HG03469 (cell line): ENCODE measurements around the gene MOSPD3.
A peak's percentile ranks its signal among the peaks of the same experiment; 100 is the strongest.

ENCODE experiments used
- ATAC-seq: cut with Tn5 transposase; IDR thresholded peaks from one replicate; pipeline ENCODE4 v1.9.1; 2021; ENCODE audit warnings: mild to moderate bottlenecking, moderate library complexity, moderate number of reproducible peaks; ENCODE audit not compliant: unreplicated experiment

Gene MOSPD3

DNA sequence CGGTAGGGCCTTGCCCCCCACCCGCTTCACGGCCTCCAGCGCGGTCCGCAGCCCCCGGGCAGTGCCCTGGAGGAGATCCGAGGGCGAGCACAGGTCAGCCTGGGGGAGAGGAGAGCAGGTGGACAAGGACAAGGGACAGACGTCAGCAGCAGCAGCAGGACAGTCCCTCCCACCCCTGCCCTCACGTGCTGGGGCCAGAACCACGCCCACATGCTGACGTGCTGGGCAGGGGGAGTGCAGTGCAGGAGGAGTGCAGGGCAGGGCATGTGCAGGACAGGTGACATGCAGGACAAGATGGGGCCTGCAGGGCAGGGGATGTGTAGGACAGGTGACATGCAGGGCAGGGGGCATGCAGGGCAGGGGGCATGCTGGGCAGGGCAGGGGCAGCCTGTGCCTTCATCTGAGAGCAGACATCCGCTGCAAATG, 37.1 kb upstream of the MOSPD3 start:
- ATAC-seq, result no peak

- ATAC-seq, result no peak
Observed at GRCh38 chr7:100575746-100576383, 36.5 kb upstream of the MOSPD3 start.

DNA sequence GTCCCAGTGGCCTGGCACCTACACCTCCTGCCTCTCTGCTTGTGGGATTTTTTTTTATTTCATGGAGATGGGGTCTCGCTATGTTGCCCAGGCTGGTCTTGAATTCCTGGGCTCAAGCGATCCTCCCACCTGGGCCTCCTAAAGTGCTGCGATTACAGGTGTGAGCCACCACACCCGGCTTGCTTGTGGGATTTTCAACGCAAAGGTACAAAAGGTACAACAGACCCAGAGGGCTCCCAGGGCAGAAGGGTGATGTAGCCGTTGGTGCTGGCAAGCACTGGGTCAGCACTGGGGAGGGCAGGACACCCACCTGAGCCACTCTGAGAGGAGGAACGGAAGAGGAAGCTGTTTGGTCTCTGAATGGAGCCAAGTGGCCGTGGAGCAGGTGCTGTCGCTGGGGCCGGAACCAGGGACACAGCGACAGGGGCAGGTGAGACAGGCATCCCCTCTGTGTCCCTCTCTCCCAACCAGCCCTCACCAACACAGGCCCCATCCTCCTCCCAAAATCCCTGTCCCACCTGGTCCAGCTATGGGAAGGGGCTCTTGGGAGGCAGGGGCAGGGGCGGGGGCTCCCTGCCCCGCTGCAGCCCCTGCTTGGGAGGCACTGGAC, 35.9 kb upstream of the MOSPD3 start:
- ATAC-seq, result no peak

GRCh38 chr7:100577103-100577502, 35.2 kb upstream of the MOSPD3 start:
- ATAC-seq, result no peak

DNA sequence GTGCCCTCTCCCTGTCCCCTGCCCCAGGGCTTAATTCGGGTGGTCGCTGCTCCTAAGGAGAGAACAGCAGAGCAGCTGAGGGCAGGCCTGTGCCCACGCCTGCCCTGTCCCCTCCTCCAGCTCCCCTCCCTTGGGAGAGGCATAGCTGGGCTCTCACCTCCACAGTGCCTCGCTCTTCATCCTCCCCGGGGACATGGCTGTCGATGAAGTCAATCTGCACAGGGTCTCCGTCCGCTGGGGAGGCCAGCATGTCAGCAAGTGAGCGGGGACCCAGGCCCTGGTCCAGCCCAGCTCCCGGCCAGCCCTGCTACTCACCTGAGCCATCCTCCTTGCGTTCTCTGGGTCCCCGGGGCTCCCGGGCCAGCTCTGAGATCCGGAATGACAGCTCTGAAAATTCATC, 34.8 kb upstream of the MOSPD3 start:
- ATAC-seq, result no peak

DNA sequence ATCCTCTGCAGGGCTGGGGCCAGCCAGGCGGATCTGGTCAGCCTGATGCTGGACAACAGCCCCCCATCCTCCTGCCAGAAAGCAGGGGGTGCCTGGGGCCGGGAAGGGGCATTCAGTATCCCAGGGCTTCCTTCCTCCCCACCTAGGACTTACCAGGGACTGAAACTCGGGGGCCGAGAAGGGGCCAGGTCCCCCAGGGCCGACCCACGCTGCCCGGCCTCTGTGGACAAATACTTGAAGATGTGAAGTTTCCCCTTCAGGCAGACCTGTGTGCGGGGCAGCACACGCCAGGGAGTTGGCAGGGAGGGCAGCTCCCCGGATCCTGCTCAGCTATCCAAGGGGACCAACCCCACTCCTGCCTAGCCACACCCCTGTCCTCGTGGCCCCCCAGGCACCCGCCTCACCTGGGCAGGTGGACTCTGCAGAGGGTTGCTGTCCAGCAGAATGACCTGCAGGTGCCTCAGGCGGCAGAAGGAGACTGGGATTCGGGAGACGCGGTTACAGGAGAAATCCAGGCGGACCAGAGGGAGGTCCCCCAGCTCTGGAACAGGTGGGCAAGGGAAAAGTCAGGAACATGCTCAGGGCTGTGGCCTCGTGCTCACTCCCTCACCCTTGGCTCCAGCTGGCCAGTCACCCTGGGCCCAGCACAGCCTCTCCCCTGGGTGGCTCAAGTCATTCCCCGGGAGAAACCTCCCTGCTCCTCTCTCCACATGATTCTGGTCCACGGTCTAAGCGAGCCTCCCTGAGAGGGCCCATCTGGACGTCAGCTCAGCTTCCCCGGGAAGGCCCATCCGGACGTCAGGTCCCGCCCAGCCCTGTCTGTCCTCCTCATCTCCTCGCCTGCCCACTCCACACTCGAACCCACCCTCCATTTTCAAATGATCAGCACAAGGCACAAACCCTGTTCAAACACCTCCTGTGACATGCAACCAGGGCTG, 33.8 kb upstream of the MOSPD3 start:
- ATAC-seq, result no peak

DNA sequence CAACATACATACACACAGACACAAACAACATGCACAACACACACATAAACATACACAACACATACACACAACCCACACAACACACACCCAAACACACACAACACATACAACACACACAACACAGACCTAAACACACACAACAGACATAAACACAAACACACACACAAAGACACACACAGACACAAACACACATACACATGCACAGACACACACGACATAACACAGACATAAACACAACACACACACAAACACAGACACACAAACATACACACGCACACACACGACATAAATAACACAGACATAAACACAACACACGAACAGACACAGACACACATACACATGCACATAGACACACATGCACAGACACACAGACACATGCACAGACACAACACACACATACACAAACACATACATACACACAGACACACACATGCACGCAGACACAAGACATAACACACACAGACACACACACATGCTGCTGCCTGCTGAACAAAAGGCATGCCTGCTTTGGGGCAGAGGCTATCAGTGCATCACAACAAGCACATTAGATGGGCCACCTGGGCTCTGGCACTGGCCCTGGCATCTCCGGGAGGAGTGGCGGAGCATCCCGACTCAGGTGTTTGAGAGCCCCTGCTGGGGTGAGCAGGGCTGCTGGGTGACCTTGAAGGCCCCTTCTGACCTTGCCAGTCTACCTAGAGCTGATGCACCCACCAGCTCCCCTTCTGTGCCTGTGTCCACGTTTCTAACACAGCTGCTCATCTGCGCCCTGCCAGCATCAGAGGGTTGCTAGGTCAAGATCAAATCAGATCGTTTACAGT, 31.7 kb upstream of the MOSPD3 start:
- no peak for ATAC-seq

- no peak for ATAC-seq
Observed at GRCh38 chr7:100582041-100582579, 30.2 kb upstream of the MOSPD3 start.

DNA sequence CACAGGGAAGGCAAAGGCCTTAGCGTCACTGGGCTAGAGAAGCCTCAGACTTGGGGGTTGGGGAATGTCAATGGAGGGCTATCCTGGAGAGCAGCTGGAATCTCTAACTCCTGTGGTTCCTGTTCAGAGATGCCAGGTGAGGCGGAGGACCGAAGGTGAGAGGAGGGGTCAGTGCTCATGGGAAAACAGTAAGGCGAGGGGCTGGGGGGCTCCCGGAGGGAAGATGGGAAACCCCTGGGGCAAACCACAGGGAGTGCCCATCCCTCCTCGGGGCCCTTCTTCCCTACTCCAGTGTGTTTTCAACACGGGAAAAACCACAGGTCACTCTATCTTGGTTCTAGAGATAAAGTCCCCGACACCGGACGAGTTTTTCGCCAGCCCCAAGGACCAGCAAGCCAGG, 29.7 kb upstream of the MOSPD3 start:
- ATAC-seq, result no peak

DNA sequence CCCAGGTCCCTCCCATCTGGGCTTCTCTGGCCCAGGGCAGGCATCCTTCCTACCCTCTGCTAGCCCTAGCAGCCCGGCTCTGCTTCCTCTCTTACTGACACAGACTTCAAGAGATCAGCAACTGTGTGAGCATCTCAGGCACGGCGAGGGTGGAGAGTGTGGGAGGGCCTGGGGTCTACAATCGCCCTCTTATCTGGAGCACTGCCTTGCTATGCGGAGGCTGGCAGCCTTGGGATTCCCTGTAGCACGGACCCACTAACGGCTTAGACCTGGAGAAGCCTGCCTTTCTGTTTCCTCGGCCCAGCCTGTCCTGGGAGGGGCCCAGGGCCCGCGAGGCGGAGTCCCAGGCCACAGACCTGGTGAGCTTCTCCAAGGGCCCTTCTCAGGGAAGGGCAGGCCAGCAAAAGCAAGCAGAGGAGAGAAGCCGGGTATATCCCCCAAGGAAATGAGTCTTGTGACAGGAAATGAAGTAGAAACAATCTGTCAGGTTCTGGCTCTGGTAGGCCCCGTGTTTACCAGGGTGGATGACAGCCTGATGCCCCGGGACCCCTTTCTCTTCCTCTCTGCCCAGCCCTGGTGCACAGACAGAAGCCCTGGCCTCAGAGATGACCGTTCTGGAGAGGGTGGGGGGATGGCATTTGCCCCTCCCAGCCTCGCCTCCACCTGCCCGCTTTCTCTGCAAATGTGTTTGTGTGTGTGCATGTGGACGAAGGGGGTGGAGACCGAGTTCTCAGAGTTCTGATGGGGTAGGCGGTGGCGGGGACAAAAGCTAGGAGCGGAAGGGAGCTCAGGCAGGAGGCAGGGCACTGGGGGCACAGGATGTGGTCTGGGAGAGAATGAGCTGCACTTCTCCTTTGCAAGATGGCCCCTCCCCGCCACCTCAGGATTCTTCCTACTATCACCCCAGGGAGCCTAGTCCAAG, 28.9 kb upstream of the MOSPD3 start:
- ATAC-seq, result no peak

GRCh38 chr7:100584054-100584682, 28.2 kb upstream of the MOSPD3 start:
- no peak for ATAC-seq

DNA sequence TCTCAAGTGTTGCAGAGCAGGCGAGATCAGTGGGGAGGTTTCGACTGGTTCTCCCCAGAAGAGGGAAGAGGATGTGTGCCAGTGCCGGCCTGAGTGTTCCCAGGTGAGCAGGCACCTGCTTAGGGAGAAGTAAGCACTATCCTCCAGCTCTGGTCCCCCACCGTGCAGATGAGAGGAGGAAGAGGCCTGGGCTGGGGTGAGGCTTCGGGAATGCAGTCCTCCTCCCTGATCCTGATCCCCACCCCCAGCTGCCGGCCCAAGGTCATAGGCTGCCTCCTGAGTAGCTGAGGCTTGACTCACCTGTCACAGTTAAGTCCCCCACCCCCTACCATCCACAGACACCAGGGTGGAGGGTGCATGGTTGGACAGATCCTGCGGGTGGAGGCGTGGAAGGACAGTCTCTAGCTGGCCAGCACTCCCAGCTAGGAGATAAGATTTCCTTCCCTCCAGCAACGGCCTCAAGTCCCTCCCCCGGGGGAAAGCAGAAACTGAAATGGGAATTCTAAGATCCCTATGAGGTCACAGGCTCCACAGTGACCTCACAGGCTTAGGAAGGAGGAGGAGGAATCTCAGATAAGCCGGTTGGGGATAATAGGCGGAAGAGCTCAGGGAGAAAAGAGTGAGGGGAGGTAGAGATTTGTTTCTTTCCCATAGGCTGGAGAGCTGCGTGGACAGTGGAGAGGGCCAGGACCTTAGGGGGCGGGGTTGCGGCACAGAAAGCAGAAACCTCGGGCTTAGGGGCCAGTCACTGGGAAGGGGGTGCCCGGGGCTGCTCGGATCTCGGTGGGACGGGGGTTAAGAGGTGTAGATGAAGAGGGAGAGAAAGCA, 27.4 kb upstream of the MOSPD3 start:
- no peak for ATAC-seq

- no peak for ATAC-seq
Observed at GRCh38 chr7:100585511-100586265, 26.7 kb upstream of the MOSPD3 start, which contains the start of gene LRCH4. LRCH4 (minus strand) TSS chr7:100586129; CDS start chr7:100586100, 29 bp downstream.

- ATAC-seq, result peak; percentile 76
Observed at GRCh38 chr7:100586266-100587025, 25.9 kb upstream of the MOSPD3 start, which contains the start of gene FBXO24. FBXO24 (plus strand) TSS chr7:100586328; CDS start chr7:100586626, 298 bp downstream.

DNA sequence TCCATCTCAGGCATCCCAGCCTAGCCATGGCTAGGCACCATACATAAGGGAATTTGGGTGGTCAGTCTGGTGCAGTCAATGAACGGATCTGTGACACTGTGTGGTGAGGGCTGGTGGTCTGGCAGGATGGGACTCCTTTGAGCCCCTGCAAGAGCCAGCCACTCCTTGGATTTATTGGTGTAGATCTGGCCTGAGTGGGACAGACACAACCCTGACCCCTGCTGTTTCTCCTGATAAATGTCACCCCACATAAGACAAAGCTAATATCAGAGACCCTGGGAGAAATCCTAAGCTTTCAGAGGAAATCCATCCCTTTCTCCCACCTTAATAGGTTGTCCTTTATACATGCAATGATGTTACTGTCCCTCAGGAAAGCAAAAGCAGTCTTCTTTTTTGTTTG, 23.9 kb upstream of the MOSPD3 start:
- no peak for ATAC-seq

DNA sequence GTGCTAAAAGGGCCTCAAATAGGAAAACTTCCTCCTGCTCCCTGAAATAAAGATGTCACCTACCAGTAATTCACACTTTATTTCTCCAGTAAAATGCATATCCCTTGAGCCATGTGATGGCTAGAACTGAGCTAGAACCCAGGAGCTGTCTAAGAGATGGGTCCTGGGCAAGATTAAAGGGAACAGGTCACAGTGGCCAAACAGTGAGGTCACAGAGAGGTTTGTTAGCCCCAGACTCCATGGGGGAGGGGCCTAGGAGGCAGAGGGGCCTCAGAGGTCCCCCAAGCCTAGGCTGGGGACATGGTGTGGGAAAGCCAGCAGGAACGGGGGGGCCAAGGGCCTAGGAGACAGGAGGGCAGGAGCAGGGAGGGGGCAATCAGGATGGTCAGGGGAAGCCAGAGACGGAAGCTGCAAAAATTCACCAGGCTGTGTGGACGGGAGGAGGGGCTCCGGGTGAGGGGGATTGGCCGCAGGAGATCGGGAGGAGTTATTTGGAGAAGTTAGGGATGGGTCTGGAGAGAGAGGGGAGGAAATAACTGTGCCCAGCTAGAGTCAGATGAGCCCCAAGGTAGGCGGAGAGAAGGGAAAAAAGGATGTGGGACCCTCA, 22.9 kb upstream of the MOSPD3 start:
- no peak for ATAC-seq
